Immature natural killer cell (primary cell): ENCODE measurements around the gene FARS2. TPM values are rescaled to one million over a fixed set of nuclear protein-coding genes. Genes with fewer than 3 reads are reported as not detected.

Source experiments
- DNase-seq, 3 donors: peaks; one replicate each; pipeline ENCODE4 v3.0.0; 2022; ENCODE audit warnings: mixed read lengths in 1 of 3
- H3K27ac Mint-ChIP-seq, 6 donors: one replicate each; pipeline ENCODE4 v1.8.0; 2020; ENCODE audit warnings: mixed read lengths in 6 of 6, mild to moderate bottlenecking in 5 of 6, inconsistent platforms in 4 of 6, moderate library complexity in 3 of 6
- H3K27me3 Mint-ChIP-seq, 3 donors: one replicate each; pipeline ENCODE4 v1.8.0; 2020 to 2021; ENCODE audit warnings: low read depth in 3 of 3, mild to moderate bottlenecking in 3 of 3, mixed read lengths in 3 of 3, moderate library complexity in 3 of 3, inconsistent platforms in 1 of 3
- H3K36me3 Mint-ChIP-seq, 3 donors: one replicate each; pipeline ENCODE4 v1.8.0; 2020; ENCODE audit warnings: mixed read lengths in 3 of 3, inconsistent platforms in 2 of 3, mild to moderate bottlenecking in 2 of 3
- H3K4me1 Mint-ChIP-seq, 2 donors: one replicate each; pipeline ENCODE4 v1.8.0; 2020; ENCODE audit warnings: inconsistent platforms in 2 of 2, mild to moderate bottlenecking in 2 of 2, mixed read lengths in 2 of 2, moderate library complexity in 1 of 2
- H3K4me3 Mint-ChIP-seq, 5 donors: one replicate each; pipeline ENCODE4 v1.8.0; 2020; ENCODE audit warnings: mild to moderate bottlenecking in 5 of 5, mixed read lengths in 5 of 5, inconsistent platforms in 3 of 5, moderate library complexity in 3 of 5
- H3K9me3 Mint-ChIP-seq, 6 donors: one replicate each; pipeline ENCODE4 v1.8.0; 2020; ENCODE audit warnings: mild to moderate bottlenecking in 6 of 6, mixed read lengths in 6 of 6, inconsistent platforms in 4 of 6, moderate library complexity in 3 of 6
- polyA plus RNA-seq, 3 donors: library from polyadenylated mRNA; unstranded; fragments of 300-500 nt; fragmentation: Illumina TruSeq; gene quantifications; one replicate each; pipeline ENCODE4 v1.2.3, GENCODE V29; 2021

The FARS2 gene
- polyA plus RNA-seq, 3 donors from 2014 or later: 30.5 to 41.0 (median 40.2) TPM

DNA sequence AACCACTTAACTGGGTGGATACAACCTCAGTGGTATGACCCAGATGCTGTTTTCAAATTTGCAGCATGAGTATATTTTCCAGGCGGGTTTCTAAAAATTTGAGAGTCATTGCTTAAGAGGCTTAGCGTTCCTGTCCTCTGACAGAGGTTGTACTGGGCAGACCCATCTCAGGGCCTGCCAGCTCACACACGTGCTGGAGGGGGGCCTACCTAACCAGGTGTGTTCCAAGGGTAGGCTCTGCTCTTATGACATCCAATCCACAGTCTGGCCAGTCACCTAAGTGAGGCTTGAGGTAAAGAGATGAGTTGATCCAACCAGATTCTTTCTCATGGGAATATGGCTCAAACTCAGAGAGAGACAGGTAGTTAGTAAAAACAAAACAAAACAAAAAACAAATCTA is 1.9 kb upstream of the FARS2 start:
- Mint-ChIP-seq H3K27me3 (peaks cover 1 to 15% (median 11%) of the 10 kb centered on the region in 3 donors), H3K36me3 (no peaks in the 10 kb centered on the region), H3K9me3 (no peaks in the 10 kb centered on the region), H3K27ac (peak overlapping the region; percentile 94 to 100 (median 99)), H3K4me1 (peaks cover 26 to 32% of the 10 kb centered on the region in 2 donors), H3K4me3 (peak overlapping the region; percentile 95 to 99 (median 97))
- no peak for DNase-seq

DNA sequence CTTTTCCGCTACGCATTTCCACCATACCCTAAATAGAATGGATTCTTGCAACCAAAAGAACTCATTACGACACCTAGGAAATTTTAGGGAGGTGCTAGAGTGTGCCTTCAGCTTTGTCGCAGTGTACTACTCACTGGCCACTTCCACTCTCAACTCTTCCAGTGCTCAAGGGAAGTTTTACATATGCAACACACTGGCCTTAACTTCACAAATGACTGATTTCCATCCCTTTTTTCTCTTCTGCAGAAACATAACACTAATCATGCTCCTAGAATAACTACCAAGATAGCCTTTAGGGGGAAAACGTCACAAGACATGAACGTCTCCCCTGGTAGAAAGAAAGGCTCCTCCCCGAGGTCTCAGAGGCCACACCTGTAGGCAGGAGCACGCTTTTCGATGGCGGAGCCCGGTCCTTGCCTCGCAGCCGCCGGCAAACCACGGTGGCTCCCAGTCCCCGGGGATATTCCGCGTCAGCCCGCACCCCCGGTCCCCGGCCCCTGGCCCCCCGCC is 1.1 kb upstream of the FARS2 start:
- Mint-ChIP-seq H3K9me3 (no peaks in the 10 kb centered on the region), H3K36me3 (no peaks in the 10 kb centered on the region), H3K4me1 (peaks cover 26 to 32% of the 10 kb centered on the region in 2 donors), H3K27ac (peak overlapping the region; percentile 94 to 100 (median 99)), H3K27me3 (peaks cover 0 to 15% (median 11%) of the 10 kb centered on the region in 3 donors), H3K4me3 (peak overlapping the region; percentile 95 to 99 (median 97))
- DNase-seq: peak; percentile 72 to 78 (median 77)

DNA sequence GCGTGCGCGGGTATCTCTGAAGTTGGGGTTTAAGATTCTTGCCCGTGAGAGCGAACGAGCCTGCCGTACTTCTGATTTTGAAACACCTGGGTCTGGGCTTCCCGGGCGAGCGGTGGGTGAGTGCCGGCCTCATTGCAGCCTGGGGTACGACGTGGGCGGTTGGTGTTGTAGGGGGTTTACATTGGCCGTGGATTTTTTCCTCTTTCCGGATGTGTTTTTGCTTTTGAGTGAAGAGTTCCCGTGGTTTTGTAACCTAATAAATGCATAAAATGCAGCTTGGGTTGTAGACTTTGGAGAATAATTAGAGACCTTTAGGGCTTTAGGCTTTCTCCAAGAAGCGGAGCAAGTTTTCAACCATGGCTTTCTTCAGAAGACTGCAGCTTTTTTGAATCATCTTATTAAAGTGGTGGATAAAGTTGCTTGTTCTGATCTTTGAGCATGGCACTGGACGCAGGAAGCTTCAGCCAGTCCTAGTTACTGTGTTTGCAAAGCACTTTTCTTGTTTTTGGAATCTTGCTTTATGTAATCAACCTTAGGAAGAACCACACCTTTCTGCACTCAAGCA is 314 bp downstream of the FARS2 start:
- Mint-ChIP-seq H3K36me3 (peaks cover 0 to 4% (median 0%) of the 10 kb centered on the region in 3 donors), H3K4me3 (peak overlapping the region; percentile 95 to 99 (median 97)), H3K4me1 (peaks cover 30 to 32% of the 10 kb centered on the region in 2 donors), H3K9me3 (no peaks in the 10 kb centered on the region), H3K27ac (peak overlapping the region; percentile 99 to 100 (median 100)), H3K27me3 (peaks cover 0 to 15% (median 11%) of the 10 kb centered on the region in 3 donors)
- DNase-seq: no peak

DNA sequence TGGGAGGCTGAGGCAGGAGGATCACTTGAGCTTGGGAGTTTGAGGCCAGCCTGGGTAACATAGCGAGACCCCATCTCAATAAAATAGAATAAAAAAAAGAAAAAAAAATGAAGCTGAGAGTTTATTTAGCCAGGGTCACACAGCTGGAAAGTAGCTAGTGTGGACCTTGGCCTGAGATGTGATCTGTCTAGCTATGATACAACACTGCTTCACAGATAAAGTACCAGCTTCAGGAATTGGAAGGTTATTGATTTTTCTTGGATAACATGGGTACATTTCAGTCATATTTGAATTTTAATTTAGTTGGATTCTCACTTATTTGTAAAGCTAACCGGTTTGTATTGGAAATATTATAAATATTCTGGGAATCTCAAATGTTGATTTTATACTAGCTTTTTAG is 5.1 kb downstream of the FARS2 start:
- Mint-ChIP-seq H3K36me3 (peaks cover 0 to 5% (median 4%) of the 10 kb centered on the region in 3 donors), H3K27ac (no peak overlapping the region), H3K4me3 (no peak overlapping the region), H3K4me1 (peaks cover 13 to 15% of the 10 kb centered on the region in 2 donors), H3K9me3 (no peaks in the 10 kb centered on the region), H3K27me3 (peaks cover 0 to 3% (median 3%) of the 10 kb centered on the region in 3 donors)
- no peak for DNase-seq

DNA sequence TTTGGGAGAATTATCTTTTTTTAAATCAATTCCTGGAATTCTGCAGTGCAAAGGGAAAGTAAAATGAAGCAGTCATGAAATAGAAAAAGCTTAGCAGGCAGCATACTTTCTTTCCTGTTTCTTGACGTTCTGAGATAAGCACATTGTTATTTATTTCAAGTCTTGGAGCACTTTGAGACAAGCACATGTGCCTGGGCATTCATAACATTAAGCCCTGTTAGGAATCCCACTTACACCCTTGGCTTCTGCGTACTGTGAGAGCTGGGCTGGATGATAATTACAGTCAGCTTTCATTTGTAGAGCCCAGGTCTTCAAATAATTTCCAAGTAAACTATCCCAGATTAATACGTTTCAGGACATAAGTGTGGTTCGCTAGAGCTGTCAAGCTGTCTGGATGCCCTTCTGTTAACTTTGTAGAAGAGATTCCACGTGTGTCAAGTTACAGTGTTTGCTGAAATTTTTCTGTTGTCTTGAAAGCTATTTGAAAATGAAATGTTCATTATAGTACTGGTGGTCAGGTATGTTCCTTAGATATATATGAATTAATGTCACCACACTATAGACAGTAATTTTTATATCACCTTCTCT is 8.9 kb downstream of the FARS2 start:
- Mint-ChIP-seq H3K27me3 (no peaks in the 10 kb centered on the region), H3K27ac (no peak overlapping the region), H3K9me3 (no peaks in the 10 kb centered on the region), H3K4me1 (peaks cover 0 to 4% of the 10 kb centered on the region in 2 donors), H3K36me3 (peaks cover 3 to 5% (median 4%) of the 10 kb centered on the region in 3 donors), H3K4me3 (no peak overlapping the region)
- no peak for DNase-seq

DNA sequence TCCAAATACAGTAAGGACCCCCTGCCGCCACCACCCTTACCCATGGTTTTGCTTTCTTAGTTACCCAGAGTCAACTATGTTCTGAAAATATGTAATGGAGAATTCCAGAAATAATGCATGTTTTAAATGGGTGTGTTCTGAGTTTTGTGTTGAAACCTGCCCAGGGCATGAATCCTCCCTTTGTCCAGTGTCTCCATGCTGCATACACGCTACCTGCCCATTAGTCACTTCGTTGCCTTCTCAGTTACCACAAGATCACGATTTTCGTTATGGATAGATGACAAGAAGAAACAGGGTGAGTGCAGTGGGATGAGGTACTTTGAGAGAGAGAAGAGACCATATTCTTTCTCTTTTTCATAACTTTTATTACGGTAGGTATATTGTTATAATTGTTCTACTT is 10.6 kb downstream of the FARS2 start:
- H3K4me1 Mint-ChIP-seq: no peaks in the 10 kb centered on the region
- no peaks in the 10 kb centered on the region for H3K27me3 Mint-ChIP-seq
- H3K4me3 Mint-ChIP-seq: no peak overlapping the region
- no peaks in the 10 kb centered on the region for H3K9me3 Mint-ChIP-seq
- no peak overlapping the region for H3K27ac Mint-ChIP-seq
- DNase-seq: no peak
- H3K36me3 Mint-ChIP-seq: peaks cover 0 to 5% (median 3%) of the 10 kb centered on the region in 3 donors

DNA sequence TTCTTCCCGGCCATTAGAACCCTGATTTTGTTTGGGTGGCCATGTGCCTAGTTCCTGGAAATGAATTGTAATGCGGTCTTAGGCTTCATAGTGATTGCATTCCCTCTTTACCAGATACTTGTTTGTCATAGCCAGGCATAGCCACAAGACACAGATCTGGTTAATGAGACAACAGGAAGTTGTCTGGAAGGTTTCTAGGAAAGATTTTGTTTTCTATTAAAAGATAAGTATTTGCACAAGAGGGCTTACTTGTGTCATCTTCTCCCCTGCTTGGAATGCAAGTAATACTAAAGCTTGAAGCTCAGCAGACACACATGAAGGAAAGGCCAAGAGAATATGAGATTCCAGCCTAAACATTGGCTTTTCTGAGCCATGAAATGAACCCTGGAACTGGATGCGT is 12.9 kb downstream of the FARS2 start:
- H3K9me3 Mint-ChIP-seq: no peaks in the 10 kb centered on the region
- peaks cover 0 to 2% of the 10 kb centered on the region in 2 donors for H3K4me1 Mint-ChIP-seq
- H3K27me3 Mint-ChIP-seq: no peaks in the 10 kb centered on the region
- peaks cover 0 to 3% (median 3%) of the 10 kb centered on the region in 3 donors for H3K36me3 Mint-ChIP-seq
- no peak overlapping the region for H3K4me3 Mint-ChIP-seq
- no peak overlapping the region for H3K27ac Mint-ChIP-seq
- no peak for DNase-seq

DNA sequence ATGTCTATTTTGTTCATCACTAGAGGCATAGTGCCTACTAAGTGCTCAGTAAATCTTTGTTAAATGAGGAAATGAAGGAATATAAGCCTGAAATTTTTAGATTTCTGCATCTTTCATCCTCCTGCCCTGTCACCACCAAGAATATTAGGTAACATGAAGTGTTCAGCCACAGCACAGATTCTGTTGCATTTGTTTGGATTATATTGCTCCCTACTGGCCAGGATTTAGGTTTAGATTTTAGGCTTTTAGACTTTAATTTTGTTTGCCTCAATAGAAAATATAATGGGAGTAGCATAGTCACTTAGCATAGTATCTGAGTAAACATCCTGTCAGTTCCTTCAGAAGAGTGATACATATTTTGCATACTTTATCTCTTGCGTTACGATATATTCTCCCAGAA is 14.2 kb downstream of the FARS2 start:
- H3K27ac Mint-ChIP-seq: no peak overlapping the region
- H3K4me3 Mint-ChIP-seq: no peak overlapping the region

DNA sequence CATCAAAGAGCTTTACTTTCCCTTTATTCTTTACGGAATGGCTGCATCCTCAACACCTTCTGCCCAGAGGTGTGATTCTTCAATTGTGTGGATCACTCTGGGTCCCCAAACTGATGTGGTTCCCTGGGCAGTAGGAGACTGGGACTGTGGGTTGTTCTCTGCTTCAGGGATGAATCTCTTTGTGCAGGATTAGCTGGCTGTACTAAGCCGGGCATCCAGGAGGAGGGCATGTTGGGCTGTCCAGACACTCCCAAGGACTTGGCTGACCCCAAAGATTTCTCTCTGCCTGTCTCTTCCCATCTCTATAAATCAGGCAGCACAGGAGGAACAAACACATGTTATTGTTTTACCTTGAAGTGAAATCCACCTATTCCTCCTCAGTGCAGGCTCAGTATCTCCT is 15.3 kb downstream of the FARS2 start:
- H3K27me3 Mint-ChIP-seq: no peaks in the 10 kb centered on the region
- H3K4me3 Mint-ChIP-seq: no peak overlapping the region
- H3K4me1 Mint-ChIP-seq: peaks cover 3 to 6% of the 10 kb centered on the region in 2 donors
- DNase-seq: no peak
- no peaks in the 10 kb centered on the region for H3K9me3 Mint-ChIP-seq
- H3K27ac Mint-ChIP-seq: no peak overlapping the region
- H3K36me3 Mint-ChIP-seq: peaks cover 3 to 4% (median 3%) of the 10 kb centered on the region in 3 donors

More for the DNA sequence above, 14.2 kb downstream of the FARS2 start:
- H3K4me1 Mint-ChIP-seq: peaks cover 3 to 6% of the 10 kb centered on the region in 2 donors
- H3K36me3 Mint-ChIP-seq: peaks cover 3 to 4% (median 3%) of the 10 kb centered on the region in 3 donors
- no peaks in the 10 kb centered on the region for H3K27me3 Mint-ChIP-seq
- DNase-seq: no peak
- H3K9me3 Mint-ChIP-seq: no peaks in the 10 kb centered on the region

DNA sequence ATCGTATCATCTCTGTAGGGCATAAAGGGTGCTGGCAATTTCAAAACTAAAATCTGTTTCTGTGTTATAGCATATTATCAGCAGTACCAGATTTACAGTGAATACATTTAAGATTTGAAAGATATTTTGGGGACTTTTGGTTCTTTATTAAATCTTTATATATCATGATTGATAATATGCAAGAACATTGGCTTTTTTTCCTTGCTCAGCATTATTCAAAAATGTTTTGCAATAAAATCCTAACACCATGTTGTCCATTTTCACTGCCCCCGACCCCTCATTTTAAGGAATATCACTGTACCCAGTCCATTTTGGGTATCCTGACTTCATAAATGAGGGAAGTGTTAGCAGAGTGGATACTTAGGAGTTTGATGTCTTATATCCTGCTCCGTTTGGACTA is 16.3 kb downstream of the FARS2 start:
- Mint-ChIP-seq H3K4me1 (peaks cover 3 to 9% of the 10 kb centered on the region in 2 donors), H3K36me3 (peaks cover 3 to 4% (median 3%) of the 10 kb centered on the region in 3 donors), H3K9me3 (no peaks in the 10 kb centered on the region), H3K27me3 (no peaks in the 10 kb centered on the region), H3K27ac (no peak overlapping the region), H3K4me3 (no peak overlapping the region)
- DNase-seq: no peak

DNA sequence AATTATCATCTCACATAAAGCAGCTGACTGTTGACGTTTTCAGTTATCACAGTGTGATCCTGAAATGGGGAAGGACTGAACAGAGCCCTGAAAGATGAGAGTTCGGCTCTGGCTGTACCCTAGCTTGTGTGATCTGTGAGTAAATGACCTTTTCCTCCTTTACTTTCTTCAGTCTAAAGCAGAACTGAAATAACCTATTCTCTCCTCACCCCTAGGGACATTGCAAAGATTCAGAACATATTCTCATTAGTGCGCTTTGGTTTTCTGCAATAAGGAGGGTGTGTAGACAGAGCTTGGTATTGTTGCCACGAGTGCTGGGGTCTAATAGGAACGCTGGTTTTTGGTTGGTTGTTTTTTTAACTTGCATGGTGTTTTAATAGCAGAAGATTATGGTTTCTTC is 16.7 kb downstream of the FARS2 start:
- Mint-ChIP-seq H3K9me3 (no peaks in the 10 kb centered on the region), H3K27me3 (no peaks in the 10 kb centered on the region), H3K27ac (no peak overlapping the region), H3K36me3 (peaks cover 0 to 4% (median 3%) of the 10 kb centered on the region in 3 donors), H3K4me3 (no peak overlapping the region), H3K4me1 (peaks cover 3 to 11% of the 10 kb centered on the region in 2 donors)
- DNase-seq: no peak

DNA sequence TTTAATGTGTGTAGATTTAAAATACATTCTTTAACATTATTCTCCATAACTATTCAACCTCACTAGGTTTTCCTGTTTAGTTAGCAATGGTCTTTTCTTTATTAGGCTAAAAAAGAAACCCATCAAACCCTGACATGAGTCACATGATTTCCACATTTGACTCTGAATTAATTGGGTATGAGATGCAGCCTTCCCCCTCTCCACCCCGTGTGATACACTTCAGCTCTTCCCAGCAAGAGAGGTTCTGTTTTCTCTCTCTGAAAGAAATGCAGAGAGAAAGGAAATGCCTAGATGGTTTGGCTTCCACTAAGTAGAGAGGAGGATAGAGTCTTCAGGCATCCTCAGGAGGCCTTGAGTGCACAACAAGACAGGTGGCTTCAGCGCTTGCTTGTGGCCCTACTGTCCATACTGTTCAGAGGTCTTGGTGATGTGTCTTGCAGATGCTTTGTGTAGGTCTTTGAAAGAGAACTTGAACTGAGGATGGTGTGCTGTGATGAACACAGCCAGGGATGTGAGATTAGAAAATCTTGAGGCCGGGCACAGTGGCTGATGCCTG is 17.3 kb downstream of the FARS2 start:
- Mint-ChIP-seq H3K27ac (no peak overlapping the region), H3K27me3 (no peaks in the 10 kb centered on the region), H3K9me3 (no peaks in the 10 kb centered on the region), H3K4me1 (peaks cover 3 to 11% of the 10 kb centered on the region in 2 donors), H3K4me3 (no peak overlapping the region), H3K36me3 (peaks cover 0 to 4% (median 3%) of the 10 kb centered on the region in 3 donors)
- DNase-seq: no peak

DNA sequence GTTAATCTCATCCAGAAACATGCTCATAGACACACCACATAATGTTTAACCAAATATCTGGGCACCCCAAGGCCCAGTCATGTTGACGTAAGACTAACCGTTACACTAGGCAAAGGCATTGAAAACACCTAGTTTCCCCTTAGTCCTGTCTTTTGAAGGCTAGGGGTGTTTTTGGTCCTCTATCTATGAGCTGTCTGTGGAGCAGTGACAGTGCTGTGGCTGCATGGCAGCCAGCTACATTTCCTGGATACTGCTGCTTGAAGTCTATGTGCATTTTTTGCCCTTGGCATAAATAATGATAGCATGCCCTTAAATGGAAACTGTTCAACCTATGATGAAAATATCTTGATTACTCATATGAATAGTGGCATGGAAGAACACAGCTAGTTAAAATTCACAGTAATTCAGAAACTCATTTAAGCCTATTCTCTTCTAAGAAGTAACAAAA is 18.6 kb downstream of the FARS2 start:
- Mint-ChIP-seq H3K27me3 (no peaks in the 10 kb centered on the region), H3K4me3 (no peak overlapping the region), H3K36me3 (peaks cover 0 to 4% (median 3%) of the 10 kb centered on the region in 3 donors), H3K4me1 (peaks cover 4 to 24% of the 10 kb centered on the region in 2 donors), H3K9me3 (no peaks in the 10 kb centered on the region), H3K27ac (no peak overlapping the region)
- no peak for DNase-seq

DNA sequence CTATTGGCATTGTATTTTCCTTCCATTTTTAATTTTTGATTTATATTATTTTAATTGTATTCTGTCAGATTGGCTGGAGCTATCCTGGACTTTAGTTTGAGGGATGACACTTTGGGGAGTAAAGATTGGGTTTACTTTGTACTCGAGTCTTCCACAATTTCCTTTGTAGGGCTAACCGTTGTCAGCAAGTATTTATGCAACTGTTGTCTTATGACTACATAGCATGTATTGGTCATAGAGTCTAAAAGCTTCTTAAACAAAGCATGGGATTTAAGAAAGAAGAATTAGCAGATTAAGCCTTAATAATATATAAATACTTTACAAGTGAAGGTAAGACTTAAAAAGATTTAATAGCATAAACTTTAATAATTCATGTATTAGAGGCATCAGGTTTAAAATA is 19.6 kb downstream of the FARS2 start:
- H3K36me3 Mint-ChIP-seq: peaks cover 0 to 4% (median 3%) of the 10 kb centered on the region in 3 donors
- no peak overlapping the region for H3K4me3 Mint-ChIP-seq
- H3K4me1 Mint-ChIP-seq: peaks cover 11 to 32% of the 10 kb centered on the region in 2 donors
- no peak overlapping the region for H3K27ac Mint-ChIP-seq
- DNase-seq: no peak
- H3K9me3 Mint-ChIP-seq: no peaks in the 10 kb centered on the region
- H3K27me3 Mint-ChIP-seq: no peaks in the 10 kb centered on the region
